Measurements from ENCODE around the gene TAF4.

DNA sequence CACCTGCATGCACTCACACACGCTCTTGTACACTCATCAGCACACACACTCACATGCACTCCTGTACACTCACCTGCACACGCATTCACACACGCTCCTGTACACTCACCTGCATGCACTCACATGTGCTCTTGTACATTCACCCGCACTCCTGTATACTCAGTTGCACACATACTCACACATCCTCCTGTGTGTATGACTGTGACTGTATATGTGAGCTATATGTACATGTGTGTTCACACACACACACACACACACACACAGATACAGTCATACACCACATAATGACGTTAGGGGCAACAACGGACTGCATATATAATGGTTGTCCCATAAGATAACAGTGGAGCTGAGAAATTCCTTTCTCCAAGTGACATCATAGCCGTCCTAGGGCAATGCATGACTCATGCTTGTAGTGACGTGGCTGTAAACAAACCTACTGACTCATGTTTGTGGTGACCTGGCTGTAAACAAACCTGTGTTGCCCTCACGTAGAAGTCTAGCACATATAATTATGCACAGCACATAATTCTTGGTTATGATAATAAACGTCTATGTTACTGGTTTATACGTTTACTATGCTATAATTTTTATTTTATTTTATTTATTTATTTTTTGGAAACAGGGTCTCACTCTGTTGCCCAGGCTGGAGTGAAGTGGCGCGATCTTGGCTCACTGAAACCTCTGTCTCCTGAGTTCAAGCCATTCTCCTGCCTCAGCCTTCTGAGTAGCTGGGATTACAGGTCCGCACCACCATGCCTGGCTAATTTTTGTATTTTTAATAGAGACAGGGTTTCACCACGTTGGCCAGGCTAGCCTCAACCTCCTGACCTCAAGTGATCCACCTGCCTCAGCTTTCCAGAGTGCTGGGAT, 22.8 kb upstream of the TAF4 start:
- TF ChIP-seq POLR2A (IDR thresholded peaks at IDR 0.05), result no peak
- TF ChIP-seq, protein P1, sequence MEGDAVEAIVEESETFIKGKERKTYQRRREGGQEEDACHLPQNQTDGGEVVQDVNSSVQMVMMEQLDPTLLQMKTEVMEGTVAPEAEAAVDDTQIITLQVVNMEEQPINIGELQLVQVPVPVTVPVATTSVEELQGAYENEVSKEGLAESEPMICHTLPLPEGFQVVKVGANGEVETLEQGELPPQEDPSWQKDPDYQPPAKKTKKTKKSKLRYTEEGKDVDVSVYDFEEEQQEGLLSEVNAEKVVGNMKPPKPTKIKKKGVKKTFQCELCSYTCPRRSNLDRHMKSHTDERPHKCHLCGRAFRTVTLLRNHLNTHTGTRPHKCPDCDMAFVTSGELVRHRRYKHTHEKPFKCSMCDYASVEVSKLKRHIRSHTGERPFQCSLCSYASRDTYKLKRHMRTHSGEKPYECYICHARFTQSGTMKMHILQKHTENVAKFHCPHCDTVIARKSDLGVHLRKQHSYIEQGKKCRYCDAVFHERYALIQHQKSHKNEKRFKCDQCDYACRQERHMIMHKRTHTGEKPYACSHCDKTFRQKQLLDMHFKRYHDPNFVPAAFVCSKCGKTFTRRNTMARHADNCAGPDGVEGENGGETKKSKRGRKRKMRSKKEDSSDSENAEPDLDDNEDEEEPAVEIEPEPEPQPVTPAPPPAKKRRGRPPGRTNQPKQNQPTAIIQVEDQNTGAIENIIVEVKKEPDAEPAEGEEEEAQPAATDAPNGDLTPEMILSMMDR (IDR thresholded peaks at IDR 0.05 in 4 of 5, conservative IDR thresholded peaks at IDR 0.05 in 1 of 5), result no peak

Data from gastrocnemius medialis (tissue), 4 donors.